HG02840 (cell line): ENCODE measurements around the gene NDUFV2.
"Not testable (repeated sequence)": the region's sequence is repeated elsewhere in the genome, so short reads cannot be mapped to it uniquely, and the experiment has no call there.

Experiments used
- ATAC-seq: cut with Tn5 transposase; IDR thresholded peaks from one replicate; pipeline ENCODE4 v1.9.1; 2021; ENCODE audit warnings: mild to moderate bottlenecking, moderate library complexity, moderate number of reproducible peaks; ENCODE audit not compliant: unreplicated experiment, low FRiP score

The NDUFV2 gene

GRCh38 chr18:9088727-9089126 lies 13.8 kb upstream of the NDUFV2 start:
- ATAC-seq: not testable (repeated sequence)

- no peak for ATAC-seq
Measured at GRCh38 chr18:9090578-9090977, 11.9 kb upstream of the NDUFV2 start.

DNA sequence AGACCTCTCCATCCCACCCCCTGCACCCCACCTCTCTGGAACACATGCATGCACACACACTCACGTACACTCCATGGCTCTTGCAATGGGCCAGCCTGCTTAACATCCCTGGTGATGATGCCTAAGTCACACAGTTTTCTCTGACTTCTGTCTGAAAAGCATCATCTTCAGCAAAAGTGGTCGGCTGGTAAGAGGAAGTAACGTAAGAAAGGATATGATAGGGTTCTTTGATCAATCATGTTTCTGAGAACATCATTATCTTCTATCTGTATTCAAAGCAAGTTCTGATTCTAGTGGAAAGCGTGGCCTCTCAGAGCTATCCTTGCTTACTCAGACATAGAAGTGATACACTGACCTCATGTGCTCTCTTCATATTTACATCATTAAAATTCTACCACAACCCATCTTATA lies 11.4 kb upstream of the NDUFV2 start:
- no peak for ATAC-seq

DNA sequence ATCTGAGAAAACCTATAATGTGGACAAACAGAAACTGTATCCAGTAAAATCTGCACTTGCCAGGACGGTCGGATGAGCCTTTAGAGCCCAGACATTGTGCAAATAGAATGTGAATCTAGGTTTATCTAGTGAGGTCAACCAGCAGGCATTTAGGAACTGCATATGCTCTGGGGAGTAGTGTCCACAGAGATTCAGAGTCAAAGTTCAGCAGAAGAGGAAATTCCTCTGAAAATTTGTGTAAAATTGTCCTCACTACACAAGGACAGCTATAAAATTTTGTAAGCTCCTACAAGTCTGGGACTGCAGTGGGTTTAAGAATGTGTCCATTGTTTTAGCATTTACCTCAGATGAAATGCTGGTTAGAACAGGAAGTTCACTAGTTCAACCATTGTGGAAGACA lies 9.8 kb upstream of the NDUFV2 start:
- no peak for ATAC-seq

GRCh38 chr18:9093109-9093508 lies 9.4 kb upstream of the NDUFV2 start:
- ATAC-seq: not testable (repeated sequence)

DNA sequence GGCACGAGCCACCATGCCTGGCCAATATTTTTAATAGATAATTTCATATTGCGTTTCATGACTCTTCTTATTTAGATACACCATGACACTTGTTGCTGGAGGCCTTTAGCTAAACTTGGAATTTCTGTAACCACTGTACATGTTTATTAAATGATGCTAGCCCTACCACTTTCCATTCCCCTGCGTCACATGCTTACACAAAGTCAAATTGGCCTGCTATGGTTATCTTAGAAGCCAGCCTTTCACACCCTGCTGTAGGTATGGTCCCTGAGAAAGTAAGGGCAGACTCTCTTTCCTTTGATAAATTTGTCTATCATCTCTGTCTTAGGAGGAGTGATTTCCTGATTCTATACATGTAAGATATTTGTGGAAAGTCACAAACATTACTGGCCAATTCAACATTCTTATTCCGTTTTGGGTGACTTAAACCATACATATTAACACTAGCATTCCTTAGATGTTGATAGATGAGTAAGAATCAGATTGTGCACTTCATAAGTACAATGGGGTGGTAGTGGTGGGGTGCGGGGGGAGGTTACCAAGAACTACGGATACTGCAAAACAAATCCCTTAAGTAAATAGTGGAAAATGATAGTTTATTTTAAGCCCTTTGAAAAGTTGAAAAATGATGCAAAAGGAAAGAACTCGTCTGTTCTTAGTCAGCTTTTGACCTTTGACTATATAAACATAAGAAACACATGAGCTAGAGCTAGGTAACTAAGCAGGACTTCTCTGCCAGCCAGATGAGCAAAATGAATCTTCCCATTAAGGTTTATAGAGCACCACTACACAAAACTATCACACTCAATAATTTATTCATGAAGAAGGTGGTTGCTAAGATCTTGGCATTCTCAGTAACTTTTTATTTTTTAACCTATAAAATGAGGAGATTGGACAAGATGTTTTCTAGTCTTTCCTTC lies 7.9 kb upstream of the NDUFV2 start:
- no peak for ATAC-seq

- ATAC-seq: peak; percentile 80
Measured at GRCh38 chr18:9095297-9096006, 7.0 kb upstream of the NDUFV2 start.

GRCh38 chr18:9096007-9096371 lies 6.5 kb upstream of the NDUFV2 start:
- no peak for ATAC-seq

- ATAC-seq: no peak
Measured at GRCh38 chr18:9096685-9097084, 5.8 kb upstream of the NDUFV2 start.

- ATAC-seq: no peak
Measured at GRCh38 chr18:9097349-9097748, 5.2 kb upstream of the NDUFV2 start.

DNA sequence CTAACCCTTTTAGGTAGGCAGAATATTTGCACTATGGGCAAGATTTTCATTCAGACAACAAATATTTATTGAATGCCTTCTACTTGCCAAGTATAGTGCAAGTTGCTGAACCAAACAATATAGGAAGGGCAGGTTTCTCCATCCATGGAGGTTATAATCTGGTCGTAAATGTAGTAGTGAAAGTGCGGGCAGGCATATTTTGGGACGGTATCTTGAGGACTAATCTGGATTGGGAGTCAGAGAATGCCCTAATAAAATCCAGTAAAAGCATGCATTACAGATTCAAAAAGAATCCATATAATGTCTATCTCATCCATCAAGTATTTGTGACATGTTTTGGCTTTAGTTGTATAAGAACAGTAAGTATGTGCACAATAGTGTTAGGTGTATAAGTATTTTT lies 1.7 kb upstream of the NDUFV2 start:
- no peak for ATAC-seq

GRCh38 chr18:9101730-9102507 lies 580 bp upstream of the NDUFV2 start:
- peak; percentile 3 for ATAC-seq

DNA sequence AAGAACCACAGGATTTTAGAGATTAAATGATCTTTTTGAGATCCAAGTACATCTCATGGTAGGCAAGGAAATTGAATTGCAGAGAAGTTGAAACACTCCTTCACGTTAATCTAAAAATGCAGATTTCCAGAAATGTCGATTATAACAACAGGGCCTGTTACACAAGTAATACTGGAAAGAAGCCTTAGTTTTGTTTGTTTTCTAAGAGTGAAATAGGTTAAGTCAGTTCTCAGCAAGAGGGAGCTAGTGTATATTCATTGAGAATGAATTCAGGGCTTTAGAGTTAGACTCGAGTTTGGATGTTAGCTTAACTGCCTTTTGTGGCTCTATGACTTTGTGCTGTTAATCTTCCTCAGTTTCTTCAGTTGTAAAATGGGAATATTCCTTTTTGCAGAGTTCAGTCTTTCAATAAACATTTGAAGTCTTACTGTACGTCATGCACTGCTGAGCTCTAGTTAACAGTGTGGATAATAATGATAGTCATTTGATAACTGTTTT lies 926 bp downstream of the NDUFV2 start:
- ATAC-seq: no peak

- no peak for ATAC-seq
Measured at GRCh38 chr18:9104244-9104901, 1.9 kb downstream of the NDUFV2 start.

- no peak for ATAC-seq
Measured at GRCh38 chr18:9105420-9105819, 2.9 kb downstream of the NDUFV2 start.

GRCh38 chr18:9106094-9106493 lies 3.6 kb downstream of the NDUFV2 start:
- ATAC-seq: no peak

DNA sequence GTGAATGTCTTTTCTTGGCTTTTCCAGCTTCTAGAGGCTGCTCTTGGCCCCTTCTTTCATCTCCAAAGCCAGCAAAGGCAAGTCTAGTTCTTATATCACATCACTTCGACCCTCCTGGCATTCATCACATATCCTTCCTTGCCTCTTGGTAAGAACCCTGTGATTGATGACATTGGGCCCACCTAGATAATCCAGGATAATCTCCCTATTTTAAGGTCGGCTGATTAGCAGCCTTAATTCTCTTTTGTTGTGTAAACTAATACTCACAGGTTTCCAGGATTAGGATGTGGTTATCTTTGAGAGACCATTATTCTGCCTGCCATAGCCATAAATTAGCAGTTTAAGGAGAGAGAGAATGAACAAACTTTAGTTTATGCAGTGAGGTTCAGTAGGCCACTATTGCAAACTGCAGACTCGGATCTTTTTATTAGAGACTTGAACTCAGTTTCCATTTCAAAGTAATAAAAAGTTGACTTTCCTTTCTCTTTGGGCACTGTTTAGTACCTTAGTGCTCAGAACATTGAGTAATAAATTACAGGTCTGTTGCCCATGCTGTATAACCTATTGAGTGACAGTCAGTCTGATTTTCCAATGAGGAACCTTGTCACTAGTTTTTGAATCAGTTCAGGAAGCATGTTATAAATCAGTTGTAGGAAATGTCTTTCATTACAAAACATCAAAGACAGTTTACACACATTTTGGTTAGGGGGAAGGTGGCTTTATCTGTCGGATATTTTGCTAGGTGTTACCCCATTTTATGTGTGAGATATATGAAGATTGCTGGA lies 4.5 kb downstream of the NDUFV2 start:
- ATAC-seq: no peak

- no peak for ATAC-seq
Measured at GRCh38 chr18:9108911-9109310, 6.4 kb downstream of the NDUFV2 start.

DNA sequence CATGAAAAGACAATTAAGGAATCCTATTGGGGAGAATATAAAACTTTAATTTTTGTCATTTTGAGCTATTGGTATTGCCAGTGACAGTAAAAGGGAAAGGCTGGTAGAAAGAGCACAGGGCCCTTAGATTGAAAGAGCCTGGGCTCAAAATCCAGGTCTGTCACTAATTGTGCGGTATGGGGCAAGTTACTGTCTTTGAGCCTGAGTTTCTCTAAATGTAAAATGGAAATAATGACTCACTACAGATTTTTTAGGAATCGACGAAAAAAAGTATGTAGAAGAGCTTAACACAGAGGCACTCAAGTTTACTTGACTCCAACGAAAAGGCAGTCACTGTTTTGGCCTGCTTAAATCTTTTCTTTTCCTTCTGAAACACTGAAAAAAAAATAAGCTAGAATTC lies 7.0 kb downstream of the NDUFV2 start:
- no peak for ATAC-seq
